HepG2 (cell line): ENCODE measurements around the gene FGFR2. TPM values are rescaled to one million over a fixed set of nuclear protein-coding genes. Genes with fewer than 3 reads are reported as not detected.

ENCODE experiments used
- ATAC-seq: fragments of 200-7000 bp; cut with Tn5 transposase; 3 replicates; pipeline ENCODE4 v1.9.1; 2020; ENCODE audit warnings: mild to moderate bottlenecking, moderate library complexity
- BruUV-seq: library from RNA; stranded (reverse); fragments of 400-500 nt; replicated peaks from 2 replicates; lab custom pipeline; 2021; lab: Mats Ljungman, UMichigan
- CTCF ChIA-PET: fragments of 300-600 bp; formaldehyde crosslinking; extraction: SDS; loops from one replicate; lab custom pipeline; 2021; ENCODE audit warnings: low total read pairs, inconsistent platforms, low intra/inter-chr PET ratio; lab: Yijun Ruan, JAX
- POLR2A ChIA-PET: fragments of 350-600 bp; sonication (Branson Sonifier 250); formaldehyde crosslinking; loops from one replicate; lab custom pipeline; 2020; ENCODE audit warnings: antibody characterized with exemption, inconsistent platforms; lab: Yijun Ruan, JAX
- DNase-seq: peaks from one replicate; pipeline ENCODE4 v3.0.0-alpha.2; 2015; ENCODE audit warnings: low spot score
- FAIRE-seq: peaks from 3 replicates; lab custom pipeline; 2011; peaks lifted over from hg19 to GRCh38; lab: Jason Lieb, UNC
- H2AFZ ChIP-seq: one replicate; pipeline ENCODE4 v1.6.1; 2011; ENCODE audit warnings: low read length, inconsistent platforms
- H3K27ac ChIP-seq: fragments of 300-600 bp; 3 replicates; pipeline ENCODE4 v1.8.0; 2011; ENCODE audit warnings: mixed run types, mild to moderate bottlenecking, mixed read lengths, low read length, inconsistent platforms; ENCODE audit not compliant: insufficient read depth; ENCODE audit errors: extremely low read length
- H3K27me3 ChIP-seq, 2 experiments: fragments of 200-600 bp in 1 of 2; 2 replicates in 1 of 2; 3 replicates in 1 of 2; pipeline versions ENCODE4 v1.6.0 to v1.8.0; 2011; ENCODE audit warnings: low read length in 2 of 2, mild to moderate bottlenecking in 2 of 2, moderate library complexity in 2 of 2, inconsistent platforms in 1 of 2; ENCODE audit not compliant: insufficient read depth in 2 of 2, control insufficient read depth in 1 of 2
- H3K36me3 ChIP-seq, 2 experiments: fragments of 200-600 bp in 1 of 2; replicated peaks in 1 of 2; 2 replicates in 1 of 2; 3 replicates in 1 of 2; pipeline versions ENCODE4 v1.5.1 to v1.8.0; 2011; ENCODE audit warnings: low read length in 2 of 2, inconsistent platforms in 1 of 2; ENCODE audit not compliant: insufficient read depth in 2 of 2, control insufficient read depth in 1 of 2
- H3K4me1 ChIP-seq: 2 replicates; pipeline ENCODE4 v1.5.1; 2012; ENCODE audit warnings: low read length, inconsistent platforms; ENCODE audit not compliant: insufficient read depth
- H3K4me2 ChIP-seq: 2 replicates; pipeline ENCODE4 v1.6.0; 2011; ENCODE audit warnings: low read depth, low read length, inconsistent platforms
- H3K4me3 ChIP-seq, 3 experiments: fragments of 200-600 bp in 1 of 3; sonication (generic), shearing (Covaris generic) in 1 of 3; replicated peaks in 1 of 3; 2 replicates each; pipeline ENCODE4 v1.5.1; 2011 to 2016; ENCODE audit warnings: low read length in 3 of 3, inconsistent platforms in 2 of 3, low read depth in 2 of 3, mild to moderate bottlenecking in 2 of 3, control low read depth in 1 of 3, mixed read lengths in 1 of 3; ENCODE audit not compliant: insufficient read depth in 1 of 3
- H3K79me2 ChIP-seq: one replicate; pipeline ENCODE4 v1.6.1; 2011; ENCODE audit warnings: low read length, inconsistent platforms; ENCODE audit not compliant: insufficient read depth
- H3K9ac ChIP-seq: 2 replicates; pipeline ENCODE4 v1.6.0; 2011; ENCODE audit warnings: mild to moderate bottlenecking, low read depth, low read length, inconsistent platforms; ENCODE audit not compliant: insufficient read depth
- H3K9me3 ChIP-seq: 2 replicates; pipeline ENCODE4 v1.5.1; 2012; ENCODE audit warnings: mild to moderate bottlenecking, low read length
- H4K20me1 ChIP-seq: 2 replicates; pipeline ENCODE4 v1.6.0; 2011; ENCODE audit warnings: inconsistent platforms, mild to moderate bottlenecking, low read length, moderate library complexity; ENCODE audit not compliant: insufficient read depth
- ASH2L ChIP-seq: fragments of 300-600, 200-600 bp; sonication (generic); IDR thresholded peaks from 2 replicates; pipeline ENCODE4 v1.7.0; 2017; ENCODE audit warnings: low read depth, mild to moderate bottlenecking, moderate library complexity, mixed read lengths, low read length; ENCODE audit not compliant: insufficient read length
- BHLHE40 ChIP-seq: IDR thresholded peaks from 2 replicates; pipeline ENCODE4 v1.6.1; 2011; ENCODE audit warnings: low read length, improper control_type of control experiment
- DPF2 ChIP-seq: sonication (generic); formaldehyde crosslinking; IDR thresholded peaks from 2 replicates; pipeline ENCODE4 v1.4.0; 2020; ENCODE audit warnings: mild to moderate bottlenecking, low read depth, missing genetic modification reagents, borderline replicate concordance
- HNRNPLL ChIP-seq: fragments of 200-400 bp; formaldehyde crosslinking; IDR thresholded peaks from 2 replicates; pipeline ENCODE4 v1.6.1; 2017; ENCODE audit warnings: mild to moderate bottlenecking, low read depth, low read length; ENCODE audit not compliant: poor library complexity, severe bottlenecking
- MAZ ChIP-seq, 2 experiments: sonication (generic) in 1 of 2; formaldehyde crosslinking in 1 of 2; IDR thresholded peaks; 2 replicates each; pipeline versions ENCODE4 v1.5.0 to v1.6.1; 2012 to 2020; ENCODE audit warnings: low read depth in 2 of 2, mild to moderate bottlenecking in 2 of 2, borderline replicate concordance in 1 of 2, improper control_type of control experiment in 1 of 2, low read length in 1 of 2, missing genetic modification reagents in 1 of 2, moderate library complexity in 1 of 2
- PAWR ChIP-seq: sonication (generic); formaldehyde crosslinking; IDR thresholded peaks from 2 replicates; pipeline ENCODE4 v1.4.0; 2020; ENCODE audit warnings: missing genetic modification reagents, mild to moderate bottlenecking, borderline replicate concordance
- SP4 ChIP-seq: sonication (generic); formaldehyde crosslinking; IDR thresholded peaks from 2 replicates; pipeline ENCODE4 v1.8.1; 2023; ENCODE audit warnings: mild to moderate bottlenecking, missing genetic modification reagents
- THYN1 ChIP-seq: sonication (generic); formaldehyde crosslinking; IDR thresholded peaks from 2 replicates; pipeline ENCODE4 v1.8.1; 2023; ENCODE audit warnings: low read depth, mild to moderate bottlenecking, moderate library complexity, missing genetic modification reagents, borderline replicate concordance
- UBTF ChIP-seq: sonication (generic); formaldehyde crosslinking; IDR thresholded peaks from 2 replicates; pipeline ENCODE4 v1.4.0; 2020; ENCODE audit warnings: mild to moderate bottlenecking, missing genetic modification reagents
- YEATS4 ChIP-seq: sonication (generic); formaldehyde crosslinking; IDR thresholded peaks from 2 replicates; pipeline ENCODE4 v1.4.0; 2020; ENCODE audit warnings: missing genetic modification reagents, borderline replicate concordance
- ZBTB21 ChIP-seq: sonication (generic); formaldehyde crosslinking; IDR thresholded peaks from 2 replicates; pipeline ENCODE4 v1.4.0; 2020; ENCODE audit warnings: missing genetic modification reagents
- ZBTB3 ChIP-seq: sonication (generic); formaldehyde crosslinking; IDR thresholded peaks from 2 replicates; pipeline ENCODE4 v1.4.0; 2020; ENCODE audit warnings: low read depth, mild to moderate bottlenecking, moderate library complexity, missing genetic modification reagents, borderline replicate concordance
- ZFP62 ChIP-seq: sonication (generic); formaldehyde crosslinking; IDR thresholded peaks from 2 replicates; pipeline ENCODE4 v1.4.0; 2020; ENCODE audit warnings: missing genetic modification reagents
- ZNF891 ChIP-seq: sonication (generic); formaldehyde crosslinking; IDR thresholded peaks from 2 replicates; pipeline ENCODE4 v1.5.0; 2020; ENCODE audit warnings: mild to moderate bottlenecking, missing genetic modification reagents
- ZSCAN9 ChIP-seq: IDR thresholded peaks from 2 replicates; pipeline ENCODE4 v1.6.1; 2016; ENCODE audit warnings: borderline replicate concordance
- WGBS: methylation state at CpG from one replicate; pipeline ENCODE4 v1.1.6; 2017; ENCODE audit warnings: low lambda C conversion rate; 5-methylcytosine and 5-hydroxymethylcytosine counted together
- in situ Hi-C: cut with HindIII; loops from 2 replicates; pipeline ENCODE4 v1.10.0; 2017; ENCODE audit warnings: low pct_unique_long_range_greater_than_20kb; ENCODE audit not compliant: extremely low pct_ligation_motif_present
- intact Hi-C: fragments of 100-400 bp; cut with micrococcal nuclease; formaldehyde crosslinking; loops from one replicate; pipeline ENCODE4 v1.10.0; 2022; ENCODE audit not compliant: unreplicated experiment
- polyA plus RNA-seq, 8 experiments: library from polyadenylated mRNA; depleted of rRNA in 3 of 8; stranded (reverse) in 7 of 8; unstranded in 1 of 8; fragments of >200 nt; fragmentation: Illumina TruSeq in 4 of 8; extraction: Trizol in 4 of 8; gene quantifications; 2 replicates each; pipeline versions ENCODE4 v1.2.1 to v1.2.3, GENCODE V29; 2011 to 2016; ENCODE audit warnings: low read depth in 4 of 8, missing spikeins in 1 of 8, mixed read lengths in 1 of 8; ENCODE audit not compliant: insufficient read depth in 1 of 8
- total RNA-seq, 5 experiments: library from RNA; depleted of rRNA; stranded (reverse); fragments of >200 nt; fragmentation: Illumina TruSeq; extraction: Trizol; gene quantifications; 2 replicates each; pipeline ENCODE4 v1.2.3, GENCODE V29; 2016; ENCODE audit warnings: low read depth in 1 of 5
- TF ChIP-seq, protein P1 (sequence below): IDR thresholded peaks from 2 replicates; pipeline ENCODE4 v1.6.1; 2012; ENCODE audit warnings: low read depth, low read length, improper control_type of control experiment
- TF ChIP-seq, protein P2 (sequence below): sonication (generic); formaldehyde crosslinking; IDR thresholded peaks from 2 replicates; pipeline ENCODE4 v1.4.0; 2020; ENCODE audit warnings: missing genetic modification reagents, borderline replicate concordance

Gene FGFR2
- total and polyA plus RNA-seq, 2 of the 13 experiments (the other 11 are each of a cell fraction or from before 2014, with no cell fraction given): 1.6 to 2.6 TPM

DNA sequence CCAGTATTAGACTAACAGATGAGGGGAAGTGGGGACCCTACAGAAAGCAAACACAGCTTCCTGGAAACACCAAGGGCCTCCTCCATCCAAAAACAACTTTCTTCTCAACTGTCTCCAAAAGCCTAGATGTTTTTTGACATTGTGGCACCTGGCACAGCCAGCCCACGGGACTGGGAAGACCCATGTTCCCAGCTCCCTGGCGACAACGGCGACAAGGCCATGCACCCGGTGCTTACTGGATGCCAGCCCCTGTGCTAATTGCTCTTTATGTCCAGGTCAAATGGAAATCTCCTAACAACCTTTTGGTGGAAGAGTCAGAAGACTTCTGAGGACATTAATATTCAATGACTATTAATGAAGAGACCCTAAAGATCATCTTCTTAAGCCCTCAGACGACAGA lies 7.1 kb downstream of the FGFR2 start:
- H3K4me2 ChIP-seq: no peak overlapping the region
- no peak for FAIRE-seq

DNA sequence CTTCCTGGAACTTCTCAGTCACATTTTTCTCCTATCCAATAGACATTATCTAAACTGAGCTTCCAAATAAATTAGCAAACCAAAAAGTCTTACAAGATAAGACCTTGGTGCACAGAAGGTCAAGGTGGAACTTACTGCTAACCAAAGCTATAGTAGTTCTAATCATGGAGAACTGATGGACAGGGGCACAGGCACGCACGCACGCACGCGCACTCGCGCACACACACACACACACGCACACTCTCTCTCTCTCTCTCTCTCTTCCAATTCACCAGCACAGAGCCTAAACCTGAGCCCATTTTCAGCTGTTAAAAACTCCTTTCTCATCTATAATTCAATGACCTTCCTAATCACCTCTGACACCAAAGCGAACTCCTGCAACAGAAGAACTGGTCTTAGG lies 7.5 kb downstream of the FGFR2 start:
- intact Hi-C loops: no loop called here
- FAIRE-seq: no peak
- Histone ChIP-seq H3K79me2 (no peaks in the 10 kb centered on the region), H3K9me3 (no peaks in the 10 kb centered on the region)
- TF ChIP-seq HNRNPLL: no peak
- TF ChIP-seq, protein P1, sequence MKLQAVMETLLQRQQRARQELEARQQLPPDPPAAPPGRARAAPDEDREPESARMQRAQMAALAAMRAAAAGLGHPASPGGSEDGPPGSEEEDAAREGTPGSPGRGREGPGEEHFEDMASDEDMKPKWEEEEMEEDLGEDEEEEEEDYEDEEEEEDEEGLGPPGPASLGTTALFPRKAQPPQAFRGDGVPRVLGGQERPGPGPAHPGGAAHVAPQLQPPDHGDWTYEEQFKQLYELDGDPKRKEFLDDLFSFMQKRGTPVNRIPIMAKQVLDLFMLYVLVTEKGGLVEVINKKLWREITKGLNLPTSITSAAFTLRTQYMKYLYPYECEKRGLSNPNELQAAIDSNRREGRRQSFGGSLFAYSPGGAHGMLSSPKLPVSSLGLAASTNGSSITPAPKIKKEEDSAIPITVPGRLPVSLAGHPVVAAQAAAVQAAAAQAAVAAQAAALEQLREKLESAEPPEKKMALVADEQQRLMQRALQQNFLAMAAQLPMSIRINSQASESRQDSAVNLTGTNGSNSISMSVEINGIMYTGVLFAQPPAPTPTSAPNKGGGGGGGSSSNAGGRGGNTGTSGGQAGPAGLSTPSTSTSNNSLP: no peak
- TF ChIP-seq, protein P2, sequence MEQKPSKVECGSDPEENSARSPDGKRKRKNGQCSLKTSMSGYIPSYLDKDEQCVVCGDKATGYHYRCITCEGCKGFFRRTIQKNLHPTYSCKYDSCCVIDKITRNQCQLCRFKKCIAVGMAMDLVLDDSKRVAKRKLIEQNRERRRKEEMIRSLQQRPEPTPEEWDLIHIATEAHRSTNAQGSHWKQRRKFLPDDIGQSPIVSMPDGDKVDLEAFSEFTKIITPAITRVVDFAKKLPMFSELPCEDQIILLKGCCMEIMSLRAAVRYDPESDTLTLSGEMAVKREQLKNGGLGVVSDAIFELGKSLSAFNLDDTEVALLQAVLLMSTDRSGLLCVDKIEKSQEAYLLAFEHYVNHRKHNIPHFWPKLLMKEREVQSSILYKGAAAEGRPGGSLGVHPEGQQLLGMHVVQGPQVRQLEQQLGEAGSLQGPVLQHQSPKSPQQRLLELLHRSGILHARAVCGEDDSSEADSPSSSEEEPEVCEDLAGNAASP (CRISPR knock-in tag): no peak
- TF ChIP-seq ZFP62: no peak
- no peak for TF ChIP-seq UBTF (CRISPR knock-in tag)
- TF ChIP-seq MAZ (IDR thresholded peaks at IDR 0.05; ENCODE audit: borderline replicate concordance, low read depth, low read length): no peak
- TF ChIP-seq MAZ (CRISPR knock-in tag; IDR thresholded peaks at IDR 0.05; ENCODE audit: low read depth): no peak
- no peak for TF ChIP-seq ZSCAN9 (CRISPR knock-in tag)
- no peak for TF ChIP-seq ZBTB21 (CRISPR knock-in tag)
- TF ChIP-seq BHLHE40: no peak
- TF ChIP-seq, all 625 proteins: peak for 0
- CTCF ChIA-PET: no interaction called here
- POLR2A ChIA-PET: no interaction called here
- H2AFZ ChIP-seq: no peak overlapping the region
- H4K20me1 ChIP-seq: no peaks in the 10 kb centered on the region
- no peaks in the 10 kb centered on the region for H3K36me3 ChIP-seq
- no peak for ATAC-seq
- no peak overlapping the region for H3K4me2 ChIP-seq
- in situ Hi-C loops: no loop called here
- peaks cover 7% of the 10 kb centered on the region; the same call in 1 of the 2 replicates for H3K4me1 ChIP-seq
- no peak overlapping the region for H3K27ac ChIP-seq
- peaks cover 0 to 5% of the 10 kb centered on the region in 2 experiments; a peak in 1 of 5 replicates for H3K27me3 ChIP-seq
- BruUV-seq: no TSS peak
- WGBS: 89% methylated on average over 9 of the region's 9 CpGs
- no peak for DNase-seq
- H3K4me3 ChIP-seq: no peak overlapping the region
- no peak overlapping the region for H3K9ac ChIP-seq

More for the DNA sequence above, 7.1 kb downstream of the FGFR2 start:
- Histone ChIP-seq H3K9ac (no peak overlapping the region), H2AFZ (no peak overlapping the region), H3K4me3 (no peak overlapping the region), H3K9me3 (no peaks in the 10 kb centered on the region), H3K79me2 (no peaks in the 10 kb centered on the region), H3K4me1 (peaks cover 11% of the 10 kb centered on the region), H3K27me3 (peaks cover 0 to 7% of the 10 kb centered on the region in 2 experiments; a peak in 1 of 5 replicates), H3K27ac (no peak overlapping the region), H3K36me3 (no peaks in the 10 kb centered on the region), H4K20me1 (no peaks in the 10 kb centered on the region)
- in situ Hi-C loops (no loop called here), intact Hi-C loops (no loop called here)
- no peak for TF ChIP-seq YEATS4
- no peak for TF ChIP-seq SP4 (CRISPR knock-in tag)
- TF ChIP-seq PAWR: no peak
- no peak for TF ChIP-seq ZBTB3 (CRISPR knock-in tag)
- no peak for TF ChIP-seq ZNF891 (CRISPR knock-in tag)
- no peak for TF ChIP-seq ASH2L
- TF ChIP-seq THYN1 (CRISPR knock-in tag): no peak
- TF ChIP-seq DPF2 (CRISPR knock-in tag): no peak
- 69% methylated on average over 6 of the region's 6 CpGs for WGBS
- DNase-seq (no peak), ATAC-seq (no peak)
- ChIA-PET CTCF (no interaction called here), POLR2A (no interaction called here)
- no TSS peak for BruUV-seq
